Endothelial cell of umbilical vein (primary cell): ENCODE data around the gene LGR4. TPM values are rescaled to one million over a fixed set of nuclear protein-coding genes. Genes with fewer than 3 reads are reported as not detected.

Experiments used
- BruUV-seq: library from RNA; stranded (reverse); fragments of 400-500 nt; replicated peaks from 2 replicates; lab custom pipeline; 2021; lab: Mats Ljungman, UMichigan
- CTCF ChIA-PET: fragments of 300-600, 350-600 bp; sonication (Branson Sonifier 250); formaldehyde crosslinking; loops from one replicate; lab custom pipeline; 2021; ENCODE audit warnings: antibody characterized with exemption, inconsistent platforms; lab: Charles Lee
- POLR2A ChIA-PET: fragments of 300-600, 350-600 bp; sonication (Branson Sonifier 250); formaldehyde crosslinking; loops from one replicate; lab custom pipeline; 2021; ENCODE audit warnings: antibody characterized with exemption, inconsistent platforms; lab: Charles Lee
- DNase-seq: peaks from one replicate; pipeline ENCODE4 v3.0.0-alpha.2; 2011; ENCODE audit warnings: low read depth, low spot score
- FAIRE-seq: peaks from 2 replicates; lab custom pipeline; 2011; peaks lifted over from hg19 to GRCh38; lab: Jason Lieb, UNC
- H2AFZ ChIP-seq: 2 replicates; pipeline ENCODE4 v1.6.0; 2012; ENCODE audit warnings: low read depth, low read length, control low read depth, inconsistent platforms
- H3K27ac ChIP-seq: 2 replicates; pipeline ENCODE4 v1.5.1; 2011; ENCODE audit warnings: low read depth, mild to moderate bottlenecking, control low read depth, low read length, moderate library complexity; ENCODE audit not compliant: insufficient read depth
- H3K27me3 ChIP-seq, 2 experiments: 2 replicates each; pipeline versions ENCODE4 v1.6.0 to v1.6.1; 2011; ENCODE audit warnings: low read length in 2 of 2, mixed read lengths in 1 of 2; ENCODE audit not compliant: control insufficient read depth in 2 of 2, insufficient read depth in 2 of 2
- H3K36me3 ChIP-seq, 2 experiments: 2 replicates in 1 of 2; 3 replicates in 1 of 2; pipeline ENCODE4 v1.5.1; 2011; ENCODE audit warnings: low read length in 2 of 2, mild to moderate bottlenecking in 1 of 2, moderate library complexity in 1 of 2; ENCODE audit not compliant: control insufficient read depth in 2 of 2, insufficient read depth in 2 of 2; ENCODE audit errors: extremely low read depth in 1 of 2
- H3K4me1 ChIP-seq: 3 replicates; pipeline ENCODE4 v1.5.1; 2011; ENCODE audit warnings: mild to moderate bottlenecking, low read length; ENCODE audit not compliant: control insufficient read depth, insufficient read depth; ENCODE audit errors: extremely low read depth
- H3K4me2 ChIP-seq: 2 replicates; pipeline ENCODE4 v1.6.1; 2011; ENCODE audit warnings: low read length, control low read depth, mixed read lengths; ENCODE audit not compliant: insufficient read depth
- H3K4me3 ChIP-seq, 3 experiments: fragments of 200-600 bp in 1 of 3; sonication (generic), shearing (Covaris generic) in 1 of 3; replicated peaks in 1 of 3; 2 replicates each; pipeline ENCODE4 v1.5.1; 2011 to 2016; ENCODE audit warnings: control low read depth in 3 of 3, low read length in 3 of 3, mild to moderate bottlenecking in 2 of 3, inconsistent platforms in 1 of 3, low read depth in 1 of 3, moderate library complexity in 1 of 3; ENCODE audit not compliant: insufficient read depth in 1 of 3
- H3K79me2 ChIP-seq: 2 replicates; pipeline ENCODE4 v1.6.0; 2012; ENCODE audit warnings: low read length, inconsistent platforms; ENCODE audit not compliant: control insufficient read depth, insufficient read depth
- H3K9ac ChIP-seq: replicated peaks from 2 replicates; pipeline ENCODE3; 2011; ENCODE audit warnings: low read length, control low read depth; ENCODE audit not compliant: insufficient read depth; ENCODE audit errors: extremely low read depth
- H3K9me1 ChIP-seq: replicated peaks from 3 replicates; pipeline ENCODE4 v1.6.0; 2011; ENCODE audit warnings: mild to moderate bottlenecking, low read length; ENCODE audit not compliant: control insufficient read depth, insufficient read depth; ENCODE audit errors: extremely low read depth
- H3K9me3 ChIP-seq: replicated peaks from 2 replicates; pipeline ENCODE4 v1.5.1; 2012; ENCODE audit warnings: low read length, inconsistent platforms; ENCODE audit not compliant: control insufficient read depth, insufficient read depth
- H4K20me1 ChIP-seq: replicated peaks from 2 replicates; pipeline ENCODE3; 2011; ENCODE audit warnings: mild to moderate bottlenecking, low read length; ENCODE audit not compliant: control insufficient read depth, insufficient read depth; ENCODE audit errors: extremely low read depth
- EZH2 ChIP-seq: IDR thresholded peaks from 2 replicates; pipeline ENCODE4 v1.6.1; 2012; ENCODE audit warnings: borderline replicate concordance, low read depth, mild to moderate bottlenecking, moderate library complexity, low read length, inconsistent platforms; ENCODE audit not compliant: severe bottlenecking
- FOS ChIP-seq: IDR thresholded peaks from 2 replicates; pipeline ENCODE4 v1.6.1; 2011; ENCODE audit warnings: mild to moderate bottlenecking, low read length, moderate library complexity, borderline replicate concordance; ENCODE audit not compliant: insufficient read depth
- GATA2 ChIP-seq: IDR thresholded peaks from 2 replicates; pipeline ENCODE4 v1.7.0; 2011; ENCODE audit warnings: low read depth, mild to moderate bottlenecking, moderate library complexity, mixed read lengths, low read length; ENCODE audit not compliant: insufficient read length, insufficient read depth
- JUN ChIP-seq: IDR thresholded peaks from 2 replicates; pipeline ENCODE4 v1.6.1; 2011; ENCODE audit warnings: borderline replicate concordance, low read depth; ENCODE audit not compliant: insufficient read length, insufficient read depth
- MAX ChIP-seq: IDR thresholded peaks from 2 replicates; pipeline ENCODE4 v1.6.1; 2011; ENCODE audit not compliant: insufficient read depth, insufficient read length
- MYC ChIP-seq: IDR thresholded peaks from one replicate; pipeline ENCODE4 v1.6.1; 2011; ENCODE audit warnings: mild to moderate bottlenecking, low read depth, low read length
- POLR2A ChIP-seq: IDR thresholded peaks from 2 replicates; pipeline ENCODE4 v1.6.1; 2012; ENCODE audit warnings: low read depth, mild to moderate bottlenecking, control low read depth, low read length
- POLR2AphosphoS5 ChIP-seq: IDR thresholded peaks from 2 replicates; pipeline ENCODE4 v1.6.1; 2012; ENCODE audit warnings: low read depth, mild to moderate bottlenecking, control low read depth, low read length, moderate library complexity; ENCODE audit not compliant: insufficient read depth
- dilution Hi-C: fragments of 300-500 bp; cut with MboI; formaldehyde crosslinking; loops from one replicate; pipeline ENCODE4 v1.15.0; 2019; ENCODE audit warnings: low sequenced_read_pairs; ENCODE audit not compliant: extremely low pct_ligation_motif_present
- intact Hi-C: fragments of 100-400 bp; cut with micrococcal nuclease; formaldehyde crosslinking; loops from one replicate; pipeline ENCODE4 v1.10.0; 2022
- polyA plus RNA-seq, 4 experiments: library from polyadenylated mRNA; depleted of rRNA in 3 of 4; stranded (reverse) in 3 of 4; unstranded in 1 of 4; fragments of >200 nt; gene quantifications; 2 replicates each; pipeline versions ENCODE4 v1.2.1 to v1.2.3, GENCODE V29; 2011 to 2012; ENCODE audit warnings: missing spikeins in 1 of 4
- total RNA-seq: library from RNA; stranded (reverse); gene quantifications from 2 replicates; pipeline ENCODE4 v1.2.3, GENCODE V29; 2021
- TF ChIP-seq, protein P1 (sequence below), 2 donors: IDR thresholded peaks; 1 replicate in 1 of 2; 2 replicates in 1 of 2; pipeline ENCODE4 v1.5.1; 2011; ENCODE audit warnings: low read length in 2 of 2, mild to moderate bottlenecking in 2 of 2, moderate library complexity in 2 of 2, control low read depth in 1 of 2, inconsistent platforms in 1 of 2, low read depth in 1 of 2; ENCODE audit not compliant: insufficient read depth in 1 of 2; ENCODE audit errors: extremely low read depth in 1 of 2

The LGR4 gene
- total and polyA plus RNA-seq, 2 donors (not counting 3 experiments of a cell fraction or from before 2014, with no cell fraction given): 1.3 to 3.1 TPM

- Histone ChIP-seq H2AFZ (no peak overlapping the region), H3K79me2 (no peaks in the 10 kb centered on the region), H3K9ac (no peak overlapping the region), H4K20me1 (no peaks in the 10 kb centered on the region), H3K27ac (no peak overlapping the region), H3K4me2 (no peak overlapping the region), H3K9me1 (no peaks in the 10 kb centered on the region), H3K4me1 (no peaks in the 10 kb centered on the region), H3K27me3 (no peaks in the 10 kb centered on the region), H3K9me3 (no peaks in the 10 kb centered on the region), H3K36me3 (no peaks in the 10 kb centered on the region), H3K4me3 (no peak overlapping the region)
- intact Hi-C loops (no loop called here), dilution Hi-C loops (no loop called here)
- no peak for DNase-seq
- no peak for FAIRE-seq
- CTCF ChIA-PET: interaction anchor here (1.2 to 2.1 kb wide), 3 partner anchors 13 to 115 kb away, joined by 4 to 7 read pairs (median 4); no protein-coding TSS in a partner anchor
- BruUV-seq: no TSS peak
- no peak for TF ChIP-seq MAX
- TF ChIP-seq JUN: no peak
- no peak for TF ChIP-seq MYC
- TF ChIP-seq FOS: no peak
- TF ChIP-seq POLR2AphosphoS5: no peak
- TF ChIP-seq GATA2: no peak
- TF ChIP-seq, protein P1, sequence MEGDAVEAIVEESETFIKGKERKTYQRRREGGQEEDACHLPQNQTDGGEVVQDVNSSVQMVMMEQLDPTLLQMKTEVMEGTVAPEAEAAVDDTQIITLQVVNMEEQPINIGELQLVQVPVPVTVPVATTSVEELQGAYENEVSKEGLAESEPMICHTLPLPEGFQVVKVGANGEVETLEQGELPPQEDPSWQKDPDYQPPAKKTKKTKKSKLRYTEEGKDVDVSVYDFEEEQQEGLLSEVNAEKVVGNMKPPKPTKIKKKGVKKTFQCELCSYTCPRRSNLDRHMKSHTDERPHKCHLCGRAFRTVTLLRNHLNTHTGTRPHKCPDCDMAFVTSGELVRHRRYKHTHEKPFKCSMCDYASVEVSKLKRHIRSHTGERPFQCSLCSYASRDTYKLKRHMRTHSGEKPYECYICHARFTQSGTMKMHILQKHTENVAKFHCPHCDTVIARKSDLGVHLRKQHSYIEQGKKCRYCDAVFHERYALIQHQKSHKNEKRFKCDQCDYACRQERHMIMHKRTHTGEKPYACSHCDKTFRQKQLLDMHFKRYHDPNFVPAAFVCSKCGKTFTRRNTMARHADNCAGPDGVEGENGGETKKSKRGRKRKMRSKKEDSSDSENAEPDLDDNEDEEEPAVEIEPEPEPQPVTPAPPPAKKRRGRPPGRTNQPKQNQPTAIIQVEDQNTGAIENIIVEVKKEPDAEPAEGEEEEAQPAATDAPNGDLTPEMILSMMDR (IDR thresholded peaks at IDR 0.05; ENCODE audit: extremely low read depth in 1 of 2, insufficient read depth in 1 of 2, low read depth in 1 of 2, low read length in 2 of 2): no peak
- no peak for TF ChIP-seq EZH2
- TF ChIP-seq POLR2A: no peak
- POLR2A ChIA-PET: no interaction called here
These were observed 102.2 kb downstream of the LGR4 start for GRCh38 chr11:27370374-27370773.
